Astrocyte (in vitro differentiated cells and primary cell): ENCODE results near the gene TRMU. TPM values are rescaled to one million over a fixed set of nuclear protein-coding genes. Genes with fewer than 3 reads are reported as not detected.

Experiments
- DNase-seq: peaks from one replicate; pipeline ENCODE4 v3.0.0-alpha.2; 2010; ENCODE audit warnings: low read depth
- FAIRE-seq: peaks from 2 replicates; lab custom pipeline; 2011; peaks lifted over from hg19 to GRCh38; lab: Jason Lieb, UNC
- H2AFZ ChIP-seq: 2 replicates; pipeline ENCODE4 v1.6.0; 2012; ENCODE audit warnings: low read depth, low read length, inconsistent platforms
- H3K27ac ChIP-seq: 2 replicates; pipeline ENCODE4 v1.5.1; 2011; ENCODE audit warnings: low read depth, low read length, inconsistent platforms
- H3K27me3 ChIP-seq: 2 replicates; pipeline ENCODE4 v1.6.0; 2011; ENCODE audit warnings: low read length, inconsistent platforms; ENCODE audit not compliant: insufficient read depth
- H3K36me3 ChIP-seq: 2 replicates; pipeline ENCODE4 v1.5.1; 2011; ENCODE audit warnings: low read length, inconsistent platforms; ENCODE audit not compliant: insufficient read depth
- H3K4me1 ChIP-seq: 2 replicates; pipeline ENCODE4 v1.5.1; 2011; ENCODE audit warnings: low read length, inconsistent platforms; ENCODE audit not compliant: insufficient read depth
- H3K4me2 ChIP-seq: 2 replicates; pipeline ENCODE4 v1.6.0; 2012; ENCODE audit warnings: low read length, inconsistent platforms
- H3K4me3 ChIP-seq: 2 replicates; pipeline ENCODE4 v1.5.1; 2011; ENCODE audit warnings: low read depth, mild to moderate bottlenecking, low read length, inconsistent platforms; ENCODE audit not compliant: insufficient read depth
- H3K79me2 ChIP-seq: 2 replicates; pipeline ENCODE4 v1.6.0; 2012; ENCODE audit warnings: mild to moderate bottlenecking, low read length, inconsistent platforms; ENCODE audit not compliant: insufficient read depth
- H3K9ac ChIP-seq: 2 replicates; pipeline ENCODE4 v1.6.0; 2012; ENCODE audit warnings: mild to moderate bottlenecking, low read length, inconsistent platforms
- H3K9me3 ChIP-seq: 2 replicates; pipeline ENCODE4 v1.5.1; 2012; ENCODE audit warnings: low read depth, mild to moderate bottlenecking, low read length, inconsistent platforms; ENCODE audit not compliant: insufficient read depth
- H4K20me1 ChIP-seq: 2 replicates; pipeline ENCODE4 v1.6.0; 2012; ENCODE audit warnings: low read length, inconsistent platforms; ENCODE audit not compliant: insufficient read depth
- H3K27ac Mint-ChIP-seq: one replicate; pipeline ENCODE4 v1.8.0; 2021; ENCODE audit warnings: mild to moderate bottlenecking, mixed read lengths; ENCODE audit not compliant: unreplicated experiment
- H3K27me3 Mint-ChIP-seq: one replicate; pipeline ENCODE4 v1.8.0; 2021; ENCODE audit warnings: low read depth, mixed read lengths; ENCODE audit not compliant: unreplicated experiment
- H3K36me3 Mint-ChIP-seq: one replicate; pipeline ENCODE4 v1.8.0; 2021; ENCODE audit warnings: low read depth, mixed read lengths; ENCODE audit not compliant: unreplicated experiment
- H3K4me1 Mint-ChIP-seq: one replicate; pipeline ENCODE4 v1.8.0; 2021; ENCODE audit warnings: low read depth, mixed read lengths; ENCODE audit not compliant: unreplicated experiment
- H3K4me3 Mint-ChIP-seq: one replicate; pipeline ENCODE4 v1.8.0; 2021; ENCODE audit warnings: mild to moderate bottlenecking, moderate library complexity, mixed read lengths; ENCODE audit not compliant: unreplicated experiment
- H3K9me3 Mint-ChIP-seq: one replicate; pipeline ENCODE4 v1.8.0; 2021; ENCODE audit warnings: mild to moderate bottlenecking, mixed read lengths; ENCODE audit not compliant: unreplicated experiment
- EZH2 ChIP-seq: IDR thresholded peaks from 2 replicates; pipeline ENCODE4 v1.6.1; 2012; ENCODE audit warnings: mild to moderate bottlenecking, low read length, inconsistent platforms; ENCODE audit not compliant: insufficient read depth
- total RNA-seq: library from RNA; stranded (reverse); gene quantifications from 2 replicates; pipeline ENCODE4 v1.2.1, GENCODE V29; 2021
- TF ChIP-seq, protein P1 (sequence below): IDR thresholded peaks from 2 replicates; pipeline ENCODE4 v1.5.1; 2011; ENCODE audit warnings: low read depth, mild to moderate bottlenecking, inconsistent platforms, low read length, moderate library complexity; ENCODE audit not compliant: insufficient read depth

The TRMU gene
- total RNA-seq, 1 donor from 2014 or later = 33.4 TPM

DNA sequence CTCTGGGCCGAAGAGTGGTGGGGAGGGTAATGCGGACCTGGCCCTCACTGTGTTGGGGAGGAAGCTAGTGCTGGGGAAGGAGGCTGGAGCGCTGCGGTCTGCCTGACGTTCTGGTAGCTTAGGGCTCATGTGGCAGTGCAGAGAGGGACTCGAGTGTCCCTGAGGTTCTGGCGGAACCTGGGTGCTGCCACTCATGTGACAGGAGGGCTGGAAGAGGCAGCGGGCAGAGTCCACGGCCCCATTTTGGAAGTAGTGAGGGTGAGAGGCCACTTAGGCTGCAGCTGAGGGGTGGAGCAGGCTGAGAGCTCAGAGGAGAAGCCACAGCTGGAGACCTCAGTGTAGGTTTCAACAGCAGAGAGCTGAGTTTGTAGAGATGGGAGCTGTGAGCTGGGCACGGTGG is 16.2 kb upstream of the TRMU start:
- TF ChIP-seq, protein P1, sequence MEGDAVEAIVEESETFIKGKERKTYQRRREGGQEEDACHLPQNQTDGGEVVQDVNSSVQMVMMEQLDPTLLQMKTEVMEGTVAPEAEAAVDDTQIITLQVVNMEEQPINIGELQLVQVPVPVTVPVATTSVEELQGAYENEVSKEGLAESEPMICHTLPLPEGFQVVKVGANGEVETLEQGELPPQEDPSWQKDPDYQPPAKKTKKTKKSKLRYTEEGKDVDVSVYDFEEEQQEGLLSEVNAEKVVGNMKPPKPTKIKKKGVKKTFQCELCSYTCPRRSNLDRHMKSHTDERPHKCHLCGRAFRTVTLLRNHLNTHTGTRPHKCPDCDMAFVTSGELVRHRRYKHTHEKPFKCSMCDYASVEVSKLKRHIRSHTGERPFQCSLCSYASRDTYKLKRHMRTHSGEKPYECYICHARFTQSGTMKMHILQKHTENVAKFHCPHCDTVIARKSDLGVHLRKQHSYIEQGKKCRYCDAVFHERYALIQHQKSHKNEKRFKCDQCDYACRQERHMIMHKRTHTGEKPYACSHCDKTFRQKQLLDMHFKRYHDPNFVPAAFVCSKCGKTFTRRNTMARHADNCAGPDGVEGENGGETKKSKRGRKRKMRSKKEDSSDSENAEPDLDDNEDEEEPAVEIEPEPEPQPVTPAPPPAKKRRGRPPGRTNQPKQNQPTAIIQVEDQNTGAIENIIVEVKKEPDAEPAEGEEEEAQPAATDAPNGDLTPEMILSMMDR = no peak
- TF ChIP-seq EZH2 = no peak
- Histone ChIP-seq H3K9me3 (no peaks in the 10 kb centered on the region), H3K79me2 (peaks cover 51% of the 10 kb centered on the region), H3K36me3 (no peaks in the 10 kb centered on the region), H3K27me3 (no peaks in the 10 kb centered on the region), H3K9ac (no peak overlapping the region), H4K20me1 (peaks cover 6% of the 10 kb centered on the region), H3K4me2 (no peak overlapping the region), H3K27ac (no peak overlapping the region), H3K4me3 (no peak overlapping the region), H2AFZ (no peak overlapping the region), H3K4me1 (no peaks in the 10 kb centered on the region)
- H3K27ac Mint-ChIP-seq = no peak overlapping the region
- H3K4me3 Mint-ChIP-seq = no peak overlapping the region
- no peaks in the 10 kb centered on the region for H3K4me1 Mint-ChIP-seq
- no peak for FAIRE-seq
- H3K27me3 Mint-ChIP-seq = peaks cover 11% of the 10 kb centered on the region
- H3K9me3 Mint-ChIP-seq = no peaks in the 10 kb centered on the region
- no peak for DNase-seq
- no peaks in the 10 kb centered on the region for H3K36me3 Mint-ChIP-seq

DNA sequence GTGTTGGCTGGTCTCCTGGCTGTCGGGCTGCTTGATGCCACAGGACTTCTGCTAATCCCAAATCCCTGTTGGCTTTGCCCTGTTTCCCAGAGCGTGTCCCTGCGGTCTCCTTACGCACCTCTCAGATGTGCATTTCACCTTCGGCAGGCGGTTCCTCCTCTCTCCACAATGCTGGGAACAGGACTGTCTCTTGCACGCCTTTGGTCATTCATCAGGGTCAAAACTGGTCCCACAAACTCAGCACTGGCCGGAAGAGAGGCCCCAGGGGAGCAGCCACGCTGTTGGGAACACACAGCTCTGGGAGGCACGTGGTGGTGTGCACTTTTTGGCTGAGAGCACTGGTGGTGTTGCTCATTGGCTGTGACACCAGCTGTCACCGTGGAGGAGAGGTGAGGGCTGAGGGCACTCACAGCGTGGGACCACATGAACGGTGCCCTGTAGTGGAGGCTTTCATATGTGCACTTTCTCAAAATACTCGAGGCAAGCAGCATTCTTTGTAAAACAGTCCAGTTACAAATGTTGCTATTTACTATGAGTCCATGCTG is 15.3 kb upstream of the TRMU start:
- Histone ChIP-seq H3K27me3 (no peaks in the 10 kb centered on the region), H2AFZ (no peak overlapping the region), H3K79me2 (peaks cover 51% of the 10 kb centered on the region), H3K9ac (no peak overlapping the region), H3K4me3 (no peak overlapping the region), H4K20me1 (peaks cover 6% of the 10 kb centered on the region), H3K4me1 (no peaks in the 10 kb centered on the region), H3K36me3 (peaks cover 5% of the 10 kb centered on the region), H3K27ac (no peak overlapping the region), H3K9me3 (no peaks in the 10 kb centered on the region), H3K4me2 (no peak overlapping the region)
- Mint-ChIP-seq H3K36me3 (no peaks in the 10 kb centered on the region), H3K9me3 (no peaks in the 10 kb centered on the region), H3K27me3 (peaks cover 11% of the 10 kb centered on the region), H3K4me3 (no peak overlapping the region), H3K4me1 (no peaks in the 10 kb centered on the region), H3K27ac (no peak overlapping the region)
- TF ChIP-seq, protein P1 = no peak
- no peak for TF ChIP-seq EZH2
- DNase-seq (no peak), FAIRE-seq (no peak)

DNA sequence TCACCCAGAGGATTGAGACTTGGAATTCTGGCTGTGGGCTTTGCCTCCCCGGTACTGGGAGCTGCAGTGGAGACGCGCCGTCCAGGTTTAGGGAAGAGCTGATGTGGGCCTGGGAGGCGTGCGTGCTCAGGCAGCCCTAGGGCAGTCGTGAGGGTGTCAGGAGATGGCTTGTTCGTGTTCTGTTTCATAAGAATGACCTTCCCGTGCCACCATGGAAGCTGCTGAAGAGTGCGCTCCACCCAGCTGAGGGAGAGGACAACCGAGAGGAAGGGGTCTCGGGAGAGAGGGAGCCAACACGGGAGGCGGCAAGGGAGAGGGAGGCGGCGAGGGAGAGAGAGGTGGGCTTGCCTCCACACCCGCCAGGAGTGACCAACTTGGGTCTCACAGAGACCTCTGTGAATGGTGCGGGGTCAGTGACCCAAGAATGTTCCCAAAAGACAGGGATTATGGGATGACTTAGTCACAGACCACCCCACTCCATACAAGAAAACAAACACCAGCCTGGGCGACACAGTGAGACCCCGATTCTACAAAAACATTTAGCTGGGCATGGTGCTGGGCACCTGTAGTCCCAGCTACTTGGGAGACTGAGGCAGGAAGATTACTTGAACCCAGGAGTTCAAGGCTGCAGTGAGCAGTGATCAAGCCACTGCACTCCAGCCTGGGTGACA is 14.7 kb upstream of the TRMU start:
- Histone ChIP-seq H3K9ac (no peak overlapping the region), H2AFZ (no peak overlapping the region), H3K4me3 (no peak overlapping the region), H3K4me2 (no peak overlapping the region), H3K27ac (no peak overlapping the region), H3K4me1 (no peaks in the 10 kb centered on the region), H3K9me3 (no peaks in the 10 kb centered on the region), H3K79me2 (peaks cover 51% of the 10 kb centered on the region), H4K20me1 (peaks cover 6% of the 10 kb centered on the region), H3K36me3 (peaks cover 5% of the 10 kb centered on the region), H3K27me3 (no peaks in the 10 kb centered on the region)
- Mint-ChIP-seq H3K27ac (peak overlapping the region; percentile 35), H3K36me3 (peaks cover 1% of the 10 kb centered on the region), H3K4me1 (no peaks in the 10 kb centered on the region), H3K27me3 (peaks cover 11% of the 10 kb centered on the region), H3K4me3 (no peak overlapping the region), H3K9me3 (no peaks in the 10 kb centered on the region)
- FAIRE-seq = no peak
- no peak for DNase-seq
- TF ChIP-seq, protein P1 = no peak
- TF ChIP-seq EZH2 = no peak
